ENCODE data around the gene DPP10. TPM values are rescaled to one million over a fixed set of nuclear protein-coding genes. Genes with fewer than 3 reads are reported as not detected.

The DPP10 gene
- total and polyA plus RNA-seq, 10 of the 15 experiments (the other 5 are each of a cell fraction or from before 2014, with no cell fraction given) = not detected

GRCh38 chr2:114937366-114937930 lies 495.0 kb downstream of the DPP10 start:
- Histone ChIP-seq H3K79me2 (ENCODE audit: control insufficient read depth, insufficient read depth, low read length) (no peaks in the 10 kb centered on the region), H3K9ac (ENCODE audit: control insufficient read depth, insufficient read depth, low read length) (no peak overlapping the region), H3K36me3 (ENCODE audit: control insufficient read depth in 2 of 2, insufficient read depth in 2 of 2, low read length in 1 of 2) (no peaks in the 10 kb centered on the region), H4K20me1 (ENCODE audit: control insufficient read depth, insufficient read depth) (no peaks in the 10 kb centered on the region), H3K27me3 (replicated peaks in 1 of 2; ENCODE audit: control insufficient read depth in 2 of 2, insufficient read depth in 2 of 2, low read length in 1 of 2) (no peaks in the 10 kb centered on the region), H3K4me2 (ENCODE audit: control insufficient read depth, insufficient read depth) (no peak overlapping the region), H3K27ac (ENCODE audit: control insufficient read depth, insufficient read depth) (no peak overlapping the region), H3K4me1 (ENCODE audit: control insufficient read depth, insufficient read depth, low read length) (no peaks in the 10 kb centered on the region), H2AFZ (ENCODE audit: control insufficient read depth, low read depth, low read length) (no peak overlapping the region), H3K9me3 (replicated peaks; ENCODE audit: control insufficient read depth, insufficient read depth, low read length) (no peaks in the 10 kb centered on the region), H3K4me3 (no peak overlapping the region)
- ATAC-seq (no peak), DNase-seq (ENCODE audit: low read depth, low spot score) (no peak), FAIRE-seq (no peak)
- in situ Hi-C loops (cut with MboI) = no loop called here
- POLR2A ChIA-PET = no interaction called here
- intact Hi-C loops (cut with micrococcal nuclease; ENCODE audit: unreplicated experiment) = no loop called here
- RAD21 ChIA-PET (ENCODE audit: unreplicated experiment) = no interaction called here
- WGBS (ENCODE audit: insufficient coverage, insufficient replicate concordance, low lambda C conversion rate, missing lambda C conversion rate) = 26% methylated on average over 9 of the region's 9 CpGs
- CTCF ChIA-PET = no interaction called here
- TF ChIP-seq CHD4 (IDR thresholded peaks at IDR 0.05) (no peak), SP1 (IDR thresholded peaks at IDR 0.05; ENCODE audit: low read depth, low read length) (no peak), RFX5 (IDR thresholded peaks at IDR 0.05; ENCODE audit: low read depth, low read length) (no peak), CEBPB (IDR thresholded peaks at IDR 0.05; ENCODE audit: borderline replicate concordance in 1 of 2, low read depth in 2 of 2, low read length in 2 of 2) (no peak), ZZZ3 (IDR thresholded peaks at IDR 0.05; ENCODE audit: control insufficient read depth, insufficient read length, low read depth) (no peak), CBX3 (IDR thresholded peaks at IDR 0.05; ENCODE audit: borderline replicate concordance, low read depth) (no peak), MXI1 (IDR thresholded peaks at IDR 0.05; ENCODE audit: low read depth, low read length) (no peak), ELK1 (IDR thresholded peaks at IDR 0.05; ENCODE audit: low read depth, low read length) (no peak)
- TF ChIP-seq, protein P1, sequence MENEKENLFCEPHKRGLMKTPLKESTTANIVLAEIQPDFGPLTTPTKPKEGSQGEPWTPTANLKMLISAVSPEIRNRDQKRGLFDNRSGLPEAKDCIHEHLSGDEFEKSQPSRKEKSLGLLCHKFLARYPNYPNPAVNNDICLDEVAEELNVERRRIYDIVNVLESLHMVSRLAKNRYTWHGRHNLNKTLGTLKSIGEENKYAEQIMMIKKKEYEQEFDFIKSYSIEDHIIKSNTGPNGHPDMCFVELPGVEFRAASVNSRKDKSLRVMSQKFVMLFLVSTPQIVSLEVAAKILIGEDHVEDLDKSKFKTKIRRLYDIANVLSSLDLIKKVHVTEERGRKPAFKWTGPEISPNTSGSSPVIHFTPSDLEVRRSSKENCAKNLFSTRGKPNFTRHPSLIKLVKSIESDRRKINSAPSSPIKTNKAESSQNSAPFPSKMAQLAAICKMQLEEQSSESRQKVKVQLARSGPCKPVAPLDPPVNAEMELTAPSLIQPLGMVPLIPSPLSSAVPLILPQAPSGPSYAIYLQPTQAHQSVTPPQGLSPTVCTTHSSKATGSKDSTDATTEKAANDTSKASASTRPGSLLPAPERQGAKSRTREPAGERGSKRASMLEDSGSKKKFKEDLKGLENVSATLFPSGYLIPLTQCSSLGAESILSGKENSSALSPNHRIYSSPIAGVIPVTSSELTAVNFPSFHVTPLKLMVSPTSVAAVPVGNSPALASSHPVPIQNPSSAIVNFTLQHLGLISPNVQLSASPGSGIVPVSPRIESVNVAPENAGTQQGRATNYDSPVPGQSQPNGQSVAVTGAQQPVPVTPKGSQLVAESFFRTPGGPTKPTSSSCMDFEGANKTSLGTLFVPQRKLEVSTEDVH (IDR thresholded peaks at IDR 0.05; ENCODE audit: low read depth, partially characterized antibody) = no peak
- SMC1A ChIA-PET (ENCODE audit: uncharacterized antibody, unreplicated experiment) = no interaction called here
- BruUV-seq (replicated peaks) = no TSS peak

Measured in GM12878 (cell line).